Measurements from ENCODE around the gene DYNC1LI2.

Gene DYNC1LI2

DNA sequence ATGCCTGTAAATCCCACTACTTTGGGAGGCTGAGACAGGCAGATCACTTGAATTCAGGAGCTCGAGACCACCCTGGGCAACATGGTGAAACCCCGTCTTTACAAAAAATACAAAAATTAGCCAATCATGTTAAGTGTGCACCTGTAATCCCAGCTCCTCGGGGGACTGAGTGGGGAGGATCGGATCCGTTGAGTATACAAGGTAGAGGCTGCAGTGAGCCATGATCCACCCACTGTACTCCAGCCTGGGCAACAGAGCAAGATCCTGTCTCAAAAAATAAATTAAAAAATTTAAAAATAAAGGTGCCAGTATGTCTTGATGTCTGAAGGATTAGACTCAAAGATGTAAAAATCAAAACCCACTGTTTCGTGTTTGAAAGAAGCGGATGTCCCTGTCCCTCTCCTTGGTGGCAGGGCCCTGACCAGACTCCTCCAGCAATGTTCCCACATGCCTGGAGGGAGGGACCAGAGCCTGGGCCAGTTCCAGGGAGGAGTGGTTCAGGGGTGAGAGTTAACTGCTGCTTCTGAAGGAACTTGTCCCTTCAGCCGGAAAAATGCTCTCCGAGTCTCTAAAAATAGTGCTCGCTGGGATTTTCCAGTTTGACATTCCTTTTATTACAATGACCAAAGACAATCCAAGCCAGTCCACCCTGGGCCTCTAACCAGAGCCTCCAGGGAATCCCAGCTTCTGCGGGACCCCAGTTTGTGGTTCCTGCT is 45.5 kb downstream of the DYNC1LI2 start:
- ChIA-PET CTCF (interaction anchor here (0.7 to 1.6 kb wide), 3 partner anchors 20 to 55 kb away, joined by 3 to 6 read pairs (median 4); no protein-coding TSS in a partner anchor), POLR2A (no interaction called here)
- DNase-seq (ENCODE audit: extremely low spot score): no peak
- TF ChIP-seq, protein P1, sequence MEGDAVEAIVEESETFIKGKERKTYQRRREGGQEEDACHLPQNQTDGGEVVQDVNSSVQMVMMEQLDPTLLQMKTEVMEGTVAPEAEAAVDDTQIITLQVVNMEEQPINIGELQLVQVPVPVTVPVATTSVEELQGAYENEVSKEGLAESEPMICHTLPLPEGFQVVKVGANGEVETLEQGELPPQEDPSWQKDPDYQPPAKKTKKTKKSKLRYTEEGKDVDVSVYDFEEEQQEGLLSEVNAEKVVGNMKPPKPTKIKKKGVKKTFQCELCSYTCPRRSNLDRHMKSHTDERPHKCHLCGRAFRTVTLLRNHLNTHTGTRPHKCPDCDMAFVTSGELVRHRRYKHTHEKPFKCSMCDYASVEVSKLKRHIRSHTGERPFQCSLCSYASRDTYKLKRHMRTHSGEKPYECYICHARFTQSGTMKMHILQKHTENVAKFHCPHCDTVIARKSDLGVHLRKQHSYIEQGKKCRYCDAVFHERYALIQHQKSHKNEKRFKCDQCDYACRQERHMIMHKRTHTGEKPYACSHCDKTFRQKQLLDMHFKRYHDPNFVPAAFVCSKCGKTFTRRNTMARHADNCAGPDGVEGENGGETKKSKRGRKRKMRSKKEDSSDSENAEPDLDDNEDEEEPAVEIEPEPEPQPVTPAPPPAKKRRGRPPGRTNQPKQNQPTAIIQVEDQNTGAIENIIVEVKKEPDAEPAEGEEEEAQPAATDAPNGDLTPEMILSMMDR (IDR thresholded peaks at IDR 0.05; ENCODE audit: control extremely low read depth, extremely low read depth, low read depth, missing control alignments): no peak

DNA sequence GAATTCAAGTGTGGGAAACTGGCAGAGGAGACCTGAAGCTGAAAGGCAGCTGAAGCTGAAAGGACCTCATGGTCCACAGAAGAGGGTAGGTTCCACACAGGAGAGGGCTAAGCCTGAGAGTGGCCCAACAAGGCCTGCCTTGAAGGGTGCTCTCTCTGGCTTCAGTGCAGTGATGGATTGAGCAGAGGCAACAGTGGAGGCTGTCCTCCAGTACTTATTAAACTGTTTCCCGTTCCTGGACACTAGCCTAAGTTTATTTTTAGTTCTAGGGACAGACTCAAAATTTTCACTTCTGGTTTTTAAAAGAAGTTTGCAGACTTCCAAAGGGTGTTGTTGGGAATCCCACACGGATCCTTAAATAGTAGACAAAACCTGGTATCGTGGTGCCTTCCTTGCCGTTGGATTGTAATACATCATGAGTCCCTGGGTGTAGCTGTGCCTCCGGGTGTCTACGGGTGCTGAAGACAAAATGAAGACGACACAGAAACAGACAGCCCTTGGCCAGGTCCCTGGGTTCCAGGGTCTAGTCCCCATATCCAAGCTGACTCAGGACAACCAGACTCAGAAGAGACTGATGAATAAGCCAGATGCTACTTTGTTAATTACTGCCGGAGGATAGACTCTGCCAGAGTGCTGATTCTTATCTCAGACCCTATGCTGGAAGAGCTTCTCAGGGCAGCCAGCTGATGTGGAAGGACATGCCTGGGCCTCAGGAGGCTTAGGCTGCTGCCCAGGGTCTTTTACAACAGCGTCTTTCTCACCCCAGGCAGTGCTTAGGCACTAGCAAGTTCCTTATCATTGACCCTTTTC is 47.8 kb downstream of the DYNC1LI2 start:
- no peak for DNase-seq (ENCODE audit: extremely low spot score)
- TF ChIP-seq, protein P1 (IDR thresholded peaks at IDR 0.05; ENCODE audit: control extremely low read depth, extremely low read depth, low read depth, missing control alignments): no peak
- ChIA-PET CTCF (no interaction called here), POLR2A (interaction anchor here (0.6 kb wide), 1 partner anchor 173 kb away, joined by 3 read pairs; no protein-coding TSS in a partner anchor)

DNA sequence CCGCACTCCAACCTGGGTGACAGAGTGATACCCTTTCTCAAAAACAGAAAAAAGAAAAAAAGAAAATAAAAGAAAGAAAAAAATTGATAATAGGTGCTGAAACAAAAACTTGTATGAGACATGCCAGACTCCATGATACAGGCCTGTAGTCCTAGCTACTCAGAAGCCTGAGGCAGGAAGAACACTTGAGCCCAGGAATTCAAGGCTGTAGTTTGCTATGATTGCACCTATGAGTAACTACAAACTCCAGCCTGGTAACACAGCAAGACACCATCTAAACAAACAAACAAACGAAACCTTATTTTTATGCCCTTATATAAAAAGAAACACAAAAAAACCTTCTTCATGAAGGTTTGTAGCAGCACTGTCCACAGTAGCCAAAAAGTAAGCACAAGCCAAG is 49.9 kb downstream of the DYNC1LI2 start:
- CTCF ChIA-PET: interaction anchor here (0.7 to 2.0 kb wide), 2 partner anchors 8 to 11 kb away, joined by 3 to 4 read pairs; no protein-coding TSS in a partner anchor
- TF ChIP-seq, protein P1 (IDR thresholded peaks at IDR 0.05; ENCODE audit: control extremely low read depth, extremely low read depth, low read depth, missing control alignments): no peak
- no peak for DNase-seq (ENCODE audit: extremely low spot score)
- POLR2A ChIA-PET: no interaction called here

DNA sequence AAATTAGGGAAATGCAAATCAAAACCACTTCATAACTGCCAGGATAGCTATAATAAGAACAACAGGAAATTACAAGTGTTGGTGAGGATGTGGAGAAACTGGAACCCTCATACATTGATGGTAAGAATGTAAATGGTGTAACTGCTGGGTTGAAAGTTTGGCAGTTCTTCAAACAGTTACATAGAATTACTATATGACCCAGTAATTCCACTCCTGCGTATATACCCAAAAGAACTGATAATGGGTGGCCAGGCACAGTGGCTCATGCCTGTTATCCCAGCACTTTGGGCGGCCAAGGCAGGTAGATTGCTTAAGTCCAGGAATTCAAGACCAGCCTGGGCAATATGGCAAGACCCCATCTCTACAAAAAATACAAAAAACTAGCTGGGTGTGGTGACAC is 50.4 kb downstream of the DYNC1LI2 start:
- ChIA-PET POLR2A (no interaction called here), CTCF (interaction anchor here (0.7 to 2.0 kb wide), 3 partner anchors 8 to 167 kb away, joined by 3 to 4 read pairs (median 3); no protein-coding TSS in a partner anchor)
- TF ChIP-seq, protein P1 (IDR thresholded peaks at IDR 0.05; ENCODE audit: control extremely low read depth, extremely low read depth, low read depth, missing control alignments): no peak
- DNase-seq (ENCODE audit: extremely low spot score): no peak

DNA sequence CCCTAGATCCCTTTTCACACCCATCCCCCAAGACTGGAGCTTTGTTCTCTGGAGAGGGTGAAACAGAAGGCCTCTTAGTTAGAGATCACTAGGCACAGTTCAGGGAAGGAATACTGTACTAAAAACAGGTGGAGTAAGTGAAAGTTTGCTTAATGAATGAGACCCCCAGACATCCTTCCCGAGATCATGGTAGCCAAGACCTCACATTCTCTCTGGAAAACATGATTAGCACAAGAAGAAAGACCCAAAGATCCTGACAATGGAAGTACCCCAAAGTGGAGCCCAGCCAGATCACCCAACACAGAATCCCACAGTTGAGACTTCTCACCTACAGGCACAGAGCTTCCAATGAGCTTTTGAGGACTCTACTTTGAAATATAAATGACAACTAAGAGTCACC is 51.5 kb downstream of the DYNC1LI2 start:
- ChIA-PET CTCF (interaction anchor here (1.0 to 2.0 kb wide), 3 partner anchors 9 to 168 kb away, joined by 3 to 4 read pairs (median 3); no protein-coding TSS in a partner anchor), POLR2A (no interaction called here)
- TF ChIP-seq, protein P1 (IDR thresholded peaks at IDR 0.05; ENCODE audit: control extremely low read depth, extremely low read depth, low read depth, missing control alignments): no peak
- no peak for DNase-seq (ENCODE audit: extremely low spot score)

DNA sequence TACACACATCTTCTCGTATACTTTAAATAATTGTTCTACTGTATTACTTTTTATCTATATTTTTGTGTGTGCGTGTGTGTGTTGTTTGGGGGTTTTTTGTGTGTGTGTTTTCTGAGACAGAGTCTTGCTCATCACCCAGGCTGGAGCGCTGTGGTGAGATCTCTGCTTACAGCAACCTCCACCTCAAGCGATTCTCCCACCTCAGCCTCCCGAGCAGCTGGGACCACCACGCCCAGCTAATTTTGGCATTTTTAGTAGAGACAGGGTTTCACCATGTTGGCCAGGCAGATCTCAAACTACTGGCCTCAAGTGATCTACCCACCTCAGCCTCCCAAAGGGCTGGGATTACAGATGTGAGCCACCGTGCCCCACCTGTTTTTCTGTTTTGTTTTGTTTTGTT is 53.4 kb downstream of the DYNC1LI2 start:
- CTCF ChIA-PET: interaction anchor here (0.6 to 2.0 kb wide), 5 partner anchors 11 to 159 kb away, joined by 3 to 8 read pairs (median 4); partner anchors contain the start of gene NAE1
- POLR2A ChIA-PET: no interaction called here

More for the DNA sequence above, 53.4 kb downstream of the DYNC1LI2 start:
- TF ChIP-seq, protein P1 (IDR thresholded peaks at IDR 0.05; ENCODE audit: control extremely low read depth, extremely low read depth, low read depth, missing control alignments): no peak
- DNase-seq (ENCODE audit: extremely low spot score): no peak
